ENCODE data around the gene EWSR1. TPM values are rescaled to one million over a fixed set of nuclear protein-coding genes. Genes with fewer than 3 reads are reported as not detected.

Gene EWSR1
- total and polyA plus RNA-seq, 7 donors: 78.5 to 230 (median 152) TPM

- Histone ChIP-seq H3K27me3 (ENCODE audit: insufficient read depth in 3 of 3, low read length in 2 of 3) (no peaks in the 10 kb centered on the region), H3K4me1 (no peaks in the 10 kb centered on the region), H3K9me3 (no peaks in the 10 kb centered on the region), H3K27ac (no peak overlapping the region), H3K36me3 (ENCODE audit: insufficient read depth in 1 of 2, low read depth in 1 of 2) (peaks cover 29 to 74% of the 10 kb centered on the region in 2 donors), H3K4me3 (no peak overlapping the region)
- TF ChIP-seq, protein P1, sequence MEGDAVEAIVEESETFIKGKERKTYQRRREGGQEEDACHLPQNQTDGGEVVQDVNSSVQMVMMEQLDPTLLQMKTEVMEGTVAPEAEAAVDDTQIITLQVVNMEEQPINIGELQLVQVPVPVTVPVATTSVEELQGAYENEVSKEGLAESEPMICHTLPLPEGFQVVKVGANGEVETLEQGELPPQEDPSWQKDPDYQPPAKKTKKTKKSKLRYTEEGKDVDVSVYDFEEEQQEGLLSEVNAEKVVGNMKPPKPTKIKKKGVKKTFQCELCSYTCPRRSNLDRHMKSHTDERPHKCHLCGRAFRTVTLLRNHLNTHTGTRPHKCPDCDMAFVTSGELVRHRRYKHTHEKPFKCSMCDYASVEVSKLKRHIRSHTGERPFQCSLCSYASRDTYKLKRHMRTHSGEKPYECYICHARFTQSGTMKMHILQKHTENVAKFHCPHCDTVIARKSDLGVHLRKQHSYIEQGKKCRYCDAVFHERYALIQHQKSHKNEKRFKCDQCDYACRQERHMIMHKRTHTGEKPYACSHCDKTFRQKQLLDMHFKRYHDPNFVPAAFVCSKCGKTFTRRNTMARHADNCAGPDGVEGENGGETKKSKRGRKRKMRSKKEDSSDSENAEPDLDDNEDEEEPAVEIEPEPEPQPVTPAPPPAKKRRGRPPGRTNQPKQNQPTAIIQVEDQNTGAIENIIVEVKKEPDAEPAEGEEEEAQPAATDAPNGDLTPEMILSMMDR (IDR thresholded peaks at IDR 0.05): no peak
- DNase-seq (no peak), ATAC-seq (no peak)
- 61 to 74% (median 62%) methylated on average over 8 of the region's 8 CpGs for WGBS, 3 donors
- intact Hi-C loops (cut with DNase I): no loop called here
These were observed 30.6 kb downstream of the EWSR1 start for GRCh38 chr22:29298641-29299040.

- no peak for DNase-seq
- Histone ChIP-seq H3K4me1 (no peaks in the 10 kb centered on the region), H3K36me3 (ENCODE audit: insufficient read depth in 1 of 2, low read depth in 1 of 2) (peaks cover 28 to 67% of the 10 kb centered on the region in 2 donors), H3K4me3 (no peak overlapping the region), H3K27ac (no peak overlapping the region), H3K9me3 (no peaks in the 10 kb centered on the region), H3K27me3 (ENCODE audit: insufficient read depth in 3 of 3, low read length in 2 of 3) (no peaks in the 10 kb centered on the region)
- intact Hi-C loops (cut with DNase I): no loop called here
- TF ChIP-seq, protein P1 (IDR thresholded peaks at IDR 0.05): no peak
- WGBS, 3 donors: 85 to 89% (median 86%) methylated on average over 19 of the region's 19 CpGs
- ATAC-seq: no peak
These were observed 31.2 kb downstream of the EWSR1 start for GRCh38 chr22:29299136-29299900.

GRCh38 chr22:29300467-29300806 lies 32.4 kb downstream of the EWSR1 start:
- Histone ChIP-seq H3K27ac (no peak overlapping the region), H3K4me1 (no peaks in the 10 kb centered on the region), H3K27me3 (ENCODE audit: insufficient read depth in 3 of 3, low read length in 2 of 3) (no peaks in the 10 kb centered on the region), H3K36me3 (ENCODE audit: insufficient read depth in 1 of 2, low read depth in 1 of 2) (peaks cover 25 to 56% of the 10 kb centered on the region in 2 donors), H3K9me3 (no peaks in the 10 kb centered on the region), H3K4me3 (no peak overlapping the region)
- WGBS, 3 donors: 65 to 70% (median 66%) methylated on average over 4 of the region's 4 CpGs
- intact Hi-C loops (cut with DNase I): no loop called here
- ATAC-seq: no peak
- no peak for DNase-seq
- TF ChIP-seq, protein P1 (IDR thresholded peaks at IDR 0.05): no peak

DNA sequence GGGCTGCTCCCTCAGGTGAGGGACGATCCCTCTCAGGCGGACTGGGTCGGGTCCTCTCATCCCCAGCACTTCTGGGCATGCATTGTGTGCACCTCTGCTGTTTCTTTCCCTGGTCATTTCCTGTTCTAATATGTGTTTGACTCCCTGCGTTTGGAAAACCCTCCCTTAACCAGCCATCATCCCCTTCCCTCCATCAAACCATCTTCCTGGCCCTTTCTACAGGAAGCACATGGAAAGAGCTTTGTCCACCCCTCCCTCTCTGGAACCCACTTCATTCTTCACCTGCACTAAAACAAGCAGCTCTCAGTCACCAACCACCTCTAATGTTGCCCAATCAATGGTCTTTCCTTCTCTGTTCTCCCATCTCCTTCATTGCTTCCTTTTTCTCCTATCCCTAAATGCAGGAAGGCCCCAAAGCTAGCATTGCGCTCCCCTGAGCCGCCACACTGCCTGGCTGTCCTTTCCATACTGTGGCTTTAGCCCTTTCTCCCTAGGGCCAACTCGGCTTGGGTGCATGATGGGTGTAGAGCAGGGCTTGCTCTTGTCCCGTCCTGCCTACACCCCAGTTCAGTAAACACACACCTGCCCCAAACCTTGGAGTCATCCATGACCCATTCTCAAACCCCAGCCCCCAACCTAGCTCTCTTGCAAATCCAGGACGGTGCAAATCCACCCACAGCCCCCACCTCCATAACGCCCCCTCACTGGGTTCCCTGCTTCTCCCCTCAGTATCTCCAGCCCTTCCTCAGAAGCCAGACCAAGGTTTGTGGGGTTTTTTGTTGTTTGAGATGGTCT lies 32.9 kb downstream of the EWSR1 start:
- H3K36me3 ChIP-seq (ENCODE audit: insufficient read depth in 1 of 2, low read depth in 1 of 2): peaks cover 23 to 50% of the 10 kb centered on the region in 2 donors
- TF ChIP-seq, protein P1 (IDR thresholded peaks at IDR 0.05): no peak
- no peaks in the 10 kb centered on the region for H3K27me3 ChIP-seq (ENCODE audit: insufficient read depth in 3 of 3, low read length in 2 of 3)
- H3K27ac ChIP-seq: no peak overlapping the region
- 63 to 72% (median 69%) methylated on average over 10 of the region's 10 CpGs for WGBS, 3 donors
- intact Hi-C loops (cut with DNase I): no loop called here
- no peaks in the 10 kb centered on the region for H3K9me3 ChIP-seq
- no peak overlapping the region for H3K4me3 ChIP-seq
- peak in 3 of 4 donors; percentile 9 to 25 (median 14) for ATAC-seq
- DNase-seq: no peak
- H3K4me1 ChIP-seq: no peaks in the 10 kb centered on the region

Data from psoas muscle (tissue), 8 donors.